Measurements from ENCODE around the gene ELF2. TPM values are rescaled to one million over a fixed set of nuclear protein-coding genes. Genes with fewer than 3 reads are reported as not detected.
A peak's percentile ranks its signal among the peaks of the same experiment; 100 is the strongest.

The ELF2 gene
- total RNA-seq, 3 donors from 2014 or later (not counting 1 experiment from before 2014, with no cell fraction given), result 93.7 to 115 (median 114) TPM

DNA sequence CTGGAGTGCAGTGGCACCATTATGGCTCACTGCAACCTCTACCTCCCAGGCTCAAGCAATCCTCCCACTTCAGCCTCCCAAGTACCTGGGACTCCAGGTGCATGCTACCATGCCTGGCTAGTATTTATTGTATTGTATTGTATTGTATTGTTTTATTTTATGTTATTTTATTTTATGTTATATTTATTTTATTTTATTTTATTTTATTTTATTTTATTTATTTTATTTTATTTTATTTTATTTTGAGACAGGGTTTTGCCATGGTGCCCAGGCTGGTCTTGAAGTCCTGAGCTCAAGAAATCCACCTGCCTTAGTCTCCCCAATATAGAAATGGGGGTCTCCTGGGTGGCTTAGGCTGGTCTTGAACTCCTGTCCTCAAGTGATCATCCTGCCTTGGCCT lies 42.6 kb downstream of the ELF2 start:
- Mint-ChIP-seq H3K27me3 (ENCODE audit: low read depth in 2 of 2) (no peaks in the 10 kb centered on the region), H3K9me3 (no peaks in the 10 kb centered on the region), H3K4me3 (no peak overlapping the region), H3K36me3 (no peaks in the 10 kb centered on the region), H3K27ac (no peak overlapping the region), H3K4me1 (no peaks in the 10 kb centered on the region)
- Histone ChIP-seq H3K4me1 (ENCODE audit: control insufficient read depth, insufficient read depth, low read length) (no peaks in the 10 kb centered on the region), H3K4me3 (ENCODE audit: low read length) (no peak overlapping the region), H3K9me3 (ENCODE audit: control insufficient read depth, insufficient read depth, low read length) (no peaks in the 10 kb centered on the region), H3K27me3 (ENCODE audit: control insufficient read depth, insufficient read depth, low read length) (no peaks in the 10 kb centered on the region), H3K36me3 (ENCODE audit: control insufficient read depth, insufficient read depth, low read length) (peaks cover 8% of the 10 kb centered on the region), H3K27ac (ENCODE audit: low read length) (no peak overlapping the region)
- intact Hi-C loops (cut with micrococcal nuclease), result no loop called here
- TF ChIP-seq, protein P1, sequence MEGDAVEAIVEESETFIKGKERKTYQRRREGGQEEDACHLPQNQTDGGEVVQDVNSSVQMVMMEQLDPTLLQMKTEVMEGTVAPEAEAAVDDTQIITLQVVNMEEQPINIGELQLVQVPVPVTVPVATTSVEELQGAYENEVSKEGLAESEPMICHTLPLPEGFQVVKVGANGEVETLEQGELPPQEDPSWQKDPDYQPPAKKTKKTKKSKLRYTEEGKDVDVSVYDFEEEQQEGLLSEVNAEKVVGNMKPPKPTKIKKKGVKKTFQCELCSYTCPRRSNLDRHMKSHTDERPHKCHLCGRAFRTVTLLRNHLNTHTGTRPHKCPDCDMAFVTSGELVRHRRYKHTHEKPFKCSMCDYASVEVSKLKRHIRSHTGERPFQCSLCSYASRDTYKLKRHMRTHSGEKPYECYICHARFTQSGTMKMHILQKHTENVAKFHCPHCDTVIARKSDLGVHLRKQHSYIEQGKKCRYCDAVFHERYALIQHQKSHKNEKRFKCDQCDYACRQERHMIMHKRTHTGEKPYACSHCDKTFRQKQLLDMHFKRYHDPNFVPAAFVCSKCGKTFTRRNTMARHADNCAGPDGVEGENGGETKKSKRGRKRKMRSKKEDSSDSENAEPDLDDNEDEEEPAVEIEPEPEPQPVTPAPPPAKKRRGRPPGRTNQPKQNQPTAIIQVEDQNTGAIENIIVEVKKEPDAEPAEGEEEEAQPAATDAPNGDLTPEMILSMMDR (IDR thresholded peaks at IDR 0.05), result no peak
- DNase-seq (no peak), ATAC-seq (no peak)

DNA sequence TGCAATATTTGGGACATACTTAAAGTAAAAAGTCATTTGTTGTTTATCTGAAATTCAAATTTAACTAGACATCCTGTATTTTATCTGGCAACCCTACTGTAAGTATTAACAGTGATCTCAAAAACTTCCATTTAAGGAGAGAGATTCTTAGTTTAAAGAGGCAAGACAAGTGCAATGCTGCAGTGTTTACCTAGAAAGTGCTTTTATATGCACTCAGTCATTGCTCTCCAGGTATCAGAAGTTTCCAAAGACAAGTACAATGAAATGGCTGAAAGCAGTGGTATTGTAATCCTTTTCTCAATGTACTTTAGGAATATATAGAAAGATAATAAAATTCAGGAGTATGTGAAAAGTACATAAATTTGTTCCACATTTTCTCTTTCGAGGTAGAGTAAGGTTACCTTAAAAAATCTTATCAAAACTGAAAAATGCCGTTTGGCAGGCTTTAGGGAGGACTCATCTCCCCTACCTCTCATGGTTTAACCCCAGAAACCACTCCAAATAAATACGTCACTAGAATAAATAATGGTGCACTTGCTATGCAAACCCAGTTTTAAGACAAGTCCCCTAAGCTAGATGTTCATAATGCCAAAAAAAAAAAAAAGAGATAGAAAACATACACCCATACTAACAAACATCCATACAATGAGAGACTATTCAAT lies 45.7 kb downstream of the ELF2 start:
- no peak overlapping the region for H3K4me3 Mint-ChIP-seq
- no peak overlapping the region for H3K27ac Mint-ChIP-seq
- no peaks in the 10 kb centered on the region for H3K9me3 Mint-ChIP-seq
- TF ChIP-seq, protein P1 (IDR thresholded peaks at IDR 0.05), result no peak
- H3K36me3 Mint-ChIP-seq, result no peaks in the 10 kb centered on the region
- Histone ChIP-seq H3K4me3 (ENCODE audit: low read length) (no peak overlapping the region), H3K4me1 (ENCODE audit: control insufficient read depth, insufficient read depth, low read length) (no peaks in the 10 kb centered on the region), H3K27ac (ENCODE audit: low read length) (no peak overlapping the region), H3K9me3 (ENCODE audit: control insufficient read depth, insufficient read depth, low read length) (no peaks in the 10 kb centered on the region), H3K36me3 (ENCODE audit: control insufficient read depth, insufficient read depth, low read length) (peaks cover 3% of the 10 kb centered on the region), H3K27me3 (ENCODE audit: control insufficient read depth, insufficient read depth, low read length) (no peaks in the 10 kb centered on the region)
- no peak for ATAC-seq
- no peaks in the 10 kb centered on the region for H3K4me1 Mint-ChIP-seq
- H3K27me3 Mint-ChIP-seq (ENCODE audit: low read depth in 2 of 2), result no peaks in the 10 kb centered on the region
- 89% methylated on average over 2 of the region's 3 CpGs for WGBS (ENCODE audit: insufficient coverage)
- no peak for DNase-seq
- intact Hi-C loops (cut with micrococcal nuclease), result no loop called here

DNA sequence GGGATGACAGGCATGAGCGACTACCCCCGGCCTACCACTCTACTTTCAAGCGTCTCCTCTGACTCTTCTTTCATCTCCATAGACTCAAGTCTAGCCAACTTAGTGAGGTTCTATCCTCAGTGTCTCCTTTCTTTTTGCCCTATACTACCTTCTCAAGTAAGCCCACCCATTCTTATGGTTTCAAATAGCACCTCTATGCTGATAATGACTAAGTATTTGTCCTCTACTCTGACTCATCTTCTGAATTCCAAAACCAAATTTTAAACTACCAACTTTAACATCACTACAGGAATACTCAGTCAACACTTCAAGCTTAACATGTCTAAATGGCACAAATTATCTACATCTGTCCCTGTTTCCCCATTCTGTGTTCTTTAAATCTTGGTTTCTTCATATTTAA lies 47.8 kb downstream of the ELF2 start:
- H3K4me3 ChIP-seq (ENCODE audit: low read length), result no peak overlapping the region
- no peaks in the 10 kb centered on the region for H3K9me3 ChIP-seq (ENCODE audit: control insufficient read depth, insufficient read depth, low read length)
- ATAC-seq (no peak), DNase-seq (no peak)
- TF ChIP-seq, protein P1 (IDR thresholded peaks at IDR 0.05), result no peak
- Mint-ChIP-seq H3K4me3 (no peak overlapping the region), H3K27ac (peak overlapping the region in 1 of 2 donors; percentile 15), H3K4me1 (no peaks in the 10 kb centered on the region), H3K36me3 (no peaks in the 10 kb centered on the region), H3K9me3 (no peaks in the 10 kb centered on the region), H3K27me3 (ENCODE audit: low read depth in 2 of 2) (no peaks in the 10 kb centered on the region)
- intact Hi-C loops (cut with micrococcal nuclease), result no loop called here
- no peak overlapping the region for H3K27ac ChIP-seq (ENCODE audit: low read length)
- peaks cover 3% of the 10 kb centered on the region for H3K36me3 ChIP-seq (ENCODE audit: control insufficient read depth, insufficient read depth, low read length)
- no peaks in the 10 kb centered on the region for H3K27me3 ChIP-seq (ENCODE audit: control insufficient read depth, insufficient read depth, low read length)
- 95% methylated on average over 3 of the region's 3 CpGs for WGBS (ENCODE audit: insufficient coverage)
- no peaks in the 10 kb centered on the region for H3K4me1 ChIP-seq (ENCODE audit: control insufficient read depth, insufficient read depth, low read length)

DNA sequence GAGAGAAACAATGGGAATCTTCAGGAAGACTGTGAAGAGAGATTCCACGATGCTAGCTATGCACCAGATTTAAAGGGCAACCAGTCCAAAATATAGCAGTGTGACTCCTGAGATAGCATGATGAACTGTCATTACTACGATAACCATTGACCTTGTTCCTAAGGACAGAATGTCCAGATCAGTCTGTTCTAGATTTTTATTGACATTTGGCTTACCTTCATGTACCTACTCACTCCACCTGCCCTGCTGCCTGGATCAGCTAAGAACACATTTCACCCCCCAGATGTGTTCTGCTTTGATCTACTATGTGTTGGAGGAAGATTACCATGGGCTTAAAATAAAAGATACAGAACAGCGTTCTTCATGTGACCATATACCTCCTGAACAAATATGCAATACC lies 50.1 kb downstream of the ELF2 start:
- H3K4me3 Mint-ChIP-seq, result no peak overlapping the region
- intact Hi-C loops (cut with micrococcal nuclease), result no loop called here
- no peaks in the 10 kb centered on the region for H3K4me1 ChIP-seq (ENCODE audit: control insufficient read depth, insufficient read depth, low read length)
- H3K4me1 Mint-ChIP-seq, result no peaks in the 10 kb centered on the region
- DNase-seq (no peak), ATAC-seq (no peak)
- H3K9me3 ChIP-seq (ENCODE audit: control insufficient read depth, insufficient read depth, low read length), result no peaks in the 10 kb centered on the region
- no peaks in the 10 kb centered on the region for H3K36me3 ChIP-seq (ENCODE audit: control insufficient read depth, insufficient read depth, low read length)
- peaks cover under 1% of the 10 kb centered on the region for H3K36me3 Mint-ChIP-seq
- H3K4me3 ChIP-seq (ENCODE audit: low read length), result no peak overlapping the region
- no peaks in the 10 kb centered on the region for H3K27me3 Mint-ChIP-seq (ENCODE audit: low read depth in 2 of 2)
- 94% methylated on average over 3 of the region's 3 CpGs for WGBS (ENCODE audit: insufficient coverage)
- H3K27ac ChIP-seq (ENCODE audit: low read length), result no peak overlapping the region
- TF ChIP-seq, protein P1 (IDR thresholded peaks at IDR 0.05), result no peak
- no peak overlapping the region for H3K27ac Mint-ChIP-seq
- H3K27me3 ChIP-seq (ENCODE audit: control insufficient read depth, insufficient read depth, low read length), result no peaks in the 10 kb centered on the region
- no peaks in the 10 kb centered on the region for H3K9me3 Mint-ChIP-seq

Measured in natural killer cell (primary cell).